ENCODE data around the gene LHFPL2. TPM values are rescaled to one million over a fixed set of nuclear protein-coding genes. Genes with fewer than 3 reads are reported as not detected.

The LHFPL2 gene
- total RNA-seq, 1 donor from 2014 or later: 33.1 TPM

DNA sequence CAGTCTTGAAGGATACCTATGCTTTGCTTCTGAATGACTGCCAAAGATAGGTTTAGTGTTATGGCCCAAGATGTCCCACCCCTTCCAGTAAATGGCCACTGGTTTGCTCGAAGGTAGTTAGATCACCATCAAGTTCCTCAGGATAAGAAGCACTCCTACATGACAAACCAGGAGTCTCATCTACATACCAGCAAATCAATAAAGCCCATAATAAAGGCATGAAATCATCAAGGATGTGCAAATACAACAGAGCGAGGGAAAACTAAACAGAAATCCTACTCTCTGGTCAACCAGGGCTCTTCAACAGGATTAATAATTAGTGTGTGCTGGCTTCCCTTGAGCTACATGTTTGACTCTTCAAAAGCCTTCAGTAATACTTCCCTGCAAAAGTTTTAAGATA, 141.0 kb downstream of the LHFPL2 start:
- Histone ChIP-seq H3K36me3 (ENCODE audit: control insufficient read depth, insufficient read depth, low read length) (no peaks in the 10 kb centered on the region), H3K4me3 (ENCODE audit: low read depth, low read length) (no peak overlapping the region)
- DNase-seq (ENCODE audit: low read depth): no peak

DNA sequence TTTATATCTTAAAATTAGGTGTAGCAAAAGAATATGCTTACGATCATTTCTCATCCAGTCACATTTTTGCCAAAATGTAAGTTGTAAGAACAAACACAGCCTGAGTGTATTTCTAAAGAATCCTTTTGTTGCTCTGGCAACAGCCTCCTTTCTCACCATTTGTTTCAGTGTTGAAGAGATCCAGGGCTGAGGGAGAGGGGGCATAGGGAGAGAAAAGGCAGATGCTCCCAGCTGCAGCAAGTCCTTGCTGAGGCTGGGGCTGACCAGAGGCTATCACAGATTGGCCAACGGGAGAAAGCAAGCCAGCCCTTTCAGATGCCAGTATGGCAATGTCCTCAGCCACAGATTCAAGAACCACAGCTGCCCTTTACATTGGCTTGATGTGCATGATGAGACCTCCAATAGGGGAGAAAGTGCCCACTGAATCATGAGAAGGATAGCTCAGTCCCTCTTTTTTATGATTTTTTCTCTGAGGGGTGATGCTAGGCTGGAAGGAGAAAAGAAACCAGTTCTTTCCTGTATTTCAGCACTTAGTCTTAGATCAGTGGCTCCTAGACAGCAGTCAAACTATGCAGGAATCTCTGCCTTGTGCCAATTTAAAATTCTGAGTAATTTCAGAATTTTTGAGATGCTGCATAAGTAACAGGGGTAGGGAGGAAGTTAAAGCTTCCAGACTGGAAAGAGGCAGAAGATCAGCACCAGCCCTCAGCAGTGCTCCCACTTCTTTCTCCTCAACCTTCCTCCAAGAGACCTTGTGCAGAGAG, 142.1 kb downstream of the LHFPL2 start:
- TF ChIP-seq, protein P1, sequence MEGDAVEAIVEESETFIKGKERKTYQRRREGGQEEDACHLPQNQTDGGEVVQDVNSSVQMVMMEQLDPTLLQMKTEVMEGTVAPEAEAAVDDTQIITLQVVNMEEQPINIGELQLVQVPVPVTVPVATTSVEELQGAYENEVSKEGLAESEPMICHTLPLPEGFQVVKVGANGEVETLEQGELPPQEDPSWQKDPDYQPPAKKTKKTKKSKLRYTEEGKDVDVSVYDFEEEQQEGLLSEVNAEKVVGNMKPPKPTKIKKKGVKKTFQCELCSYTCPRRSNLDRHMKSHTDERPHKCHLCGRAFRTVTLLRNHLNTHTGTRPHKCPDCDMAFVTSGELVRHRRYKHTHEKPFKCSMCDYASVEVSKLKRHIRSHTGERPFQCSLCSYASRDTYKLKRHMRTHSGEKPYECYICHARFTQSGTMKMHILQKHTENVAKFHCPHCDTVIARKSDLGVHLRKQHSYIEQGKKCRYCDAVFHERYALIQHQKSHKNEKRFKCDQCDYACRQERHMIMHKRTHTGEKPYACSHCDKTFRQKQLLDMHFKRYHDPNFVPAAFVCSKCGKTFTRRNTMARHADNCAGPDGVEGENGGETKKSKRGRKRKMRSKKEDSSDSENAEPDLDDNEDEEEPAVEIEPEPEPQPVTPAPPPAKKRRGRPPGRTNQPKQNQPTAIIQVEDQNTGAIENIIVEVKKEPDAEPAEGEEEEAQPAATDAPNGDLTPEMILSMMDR (IDR thresholded peaks at IDR 0.05; ENCODE audit: insufficient read depth, low read length, poor library complexity, severe bottlenecking): no peak
- Histone ChIP-seq H3K27me3 (ENCODE audit: control insufficient read depth, insufficient read depth, low read length) (no peaks in the 10 kb centered on the region), H3K36me3 (ENCODE audit: control insufficient read depth, insufficient read depth, low read length) (no peaks in the 10 kb centered on the region), H3K4me3 (ENCODE audit: low read depth, low read length) (no peak overlapping the region)
- DNase-seq (ENCODE audit: low read depth): no peak

More for the DNA sequence above, 141.0 kb downstream of the LHFPL2 start:
- no peaks in the 10 kb centered on the region for H3K27me3 ChIP-seq (ENCODE audit: control insufficient read depth, insufficient read depth, low read length)
- TF ChIP-seq, protein P1 (IDR thresholded peaks at IDR 0.05; ENCODE audit: insufficient read depth, low read length, poor library complexity, severe bottlenecking): no peak

DNA sequence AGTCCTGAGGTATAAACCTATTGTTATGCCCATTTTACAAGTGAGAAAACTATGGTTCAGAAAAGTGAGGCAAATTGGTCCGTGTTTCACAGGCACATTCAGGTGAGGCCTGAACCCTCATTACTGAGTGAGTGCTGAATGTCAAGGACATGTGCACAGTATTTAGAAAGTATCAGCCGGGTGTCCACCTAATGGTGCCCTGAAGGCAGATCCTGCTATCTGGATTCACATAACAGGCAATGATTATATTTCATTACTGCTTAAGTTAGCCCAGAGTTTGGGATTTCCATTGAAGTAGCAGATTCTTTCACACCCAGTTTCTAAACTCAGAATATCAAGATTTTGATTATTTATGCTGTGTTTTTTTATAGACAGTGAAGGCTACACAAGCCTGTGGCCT, 142.7 kb downstream of the LHFPL2 start:
- DNase-seq (ENCODE audit: low read depth): no peak
- Histone ChIP-seq H3K36me3 (ENCODE audit: control insufficient read depth, insufficient read depth, low read length) (no peaks in the 10 kb centered on the region), H3K27me3 (ENCODE audit: control insufficient read depth, insufficient read depth, low read length) (no peaks in the 10 kb centered on the region), H3K4me3 (ENCODE audit: low read depth, low read length) (no peak overlapping the region)
- TF ChIP-seq, protein P1 (IDR thresholded peaks at IDR 0.05; ENCODE audit: insufficient read depth, low read length, poor library complexity, severe bottlenecking): no peak

DNA sequence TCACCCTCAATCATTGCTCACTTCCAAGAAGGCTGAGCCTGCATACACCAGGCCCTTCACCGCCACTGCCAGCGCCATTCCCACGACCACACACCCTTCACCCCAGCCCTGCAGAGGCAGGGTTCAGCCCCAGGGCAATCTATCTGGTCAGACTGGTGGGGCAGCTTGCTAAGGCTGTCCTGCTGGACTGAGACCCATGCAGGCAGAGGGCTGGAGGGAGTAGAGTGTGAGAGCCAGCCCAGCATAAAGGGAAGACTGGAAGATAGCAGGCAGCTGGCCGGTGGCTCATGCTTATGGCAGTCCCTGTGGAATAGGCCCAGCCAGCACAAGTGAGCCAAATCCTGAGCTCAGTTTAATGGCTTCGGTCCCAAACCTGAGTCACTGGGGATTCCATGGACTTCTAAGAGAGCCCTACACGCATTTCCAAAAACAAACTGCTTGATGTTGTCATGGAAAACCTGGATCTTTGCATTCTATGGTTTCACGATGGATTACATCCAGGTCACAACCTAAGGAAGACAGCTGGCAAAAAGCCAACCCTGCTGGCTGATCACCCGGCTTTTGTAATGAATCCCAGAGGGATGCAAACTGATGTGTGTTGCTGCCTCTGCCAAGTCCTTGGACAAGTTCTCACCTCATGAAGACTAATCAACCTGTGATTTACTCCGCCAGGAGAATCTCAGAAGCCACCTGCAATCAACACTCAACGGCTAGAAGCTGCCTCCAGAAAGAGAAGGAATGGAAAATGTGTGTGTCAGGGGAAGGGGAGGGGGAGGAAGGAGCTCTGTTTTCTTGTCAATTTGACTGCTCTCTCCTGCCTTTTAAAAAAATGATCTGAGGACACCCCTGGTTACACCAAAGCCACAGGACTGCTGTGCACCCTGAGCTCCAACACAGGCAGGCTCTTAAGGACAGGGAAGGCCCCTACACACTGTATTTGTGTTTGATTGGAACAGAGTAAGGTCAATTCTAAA, 143.6 kb downstream of the LHFPL2 start:
- Histone ChIP-seq H3K27me3 (ENCODE audit: control insufficient read depth, insufficient read depth, low read length) (no peaks in the 10 kb centered on the region), H3K4me3 (ENCODE audit: low read depth, low read length) (no peak overlapping the region), H3K36me3 (ENCODE audit: control insufficient read depth, insufficient read depth, low read length) (no peaks in the 10 kb centered on the region)
- TF ChIP-seq, protein P1 (IDR thresholded peaks at IDR 0.05; ENCODE audit: insufficient read depth, low read length, poor library complexity, severe bottlenecking): no peak
- DNase-seq (ENCODE audit: low read depth): peak; percentile 85

DNA sequence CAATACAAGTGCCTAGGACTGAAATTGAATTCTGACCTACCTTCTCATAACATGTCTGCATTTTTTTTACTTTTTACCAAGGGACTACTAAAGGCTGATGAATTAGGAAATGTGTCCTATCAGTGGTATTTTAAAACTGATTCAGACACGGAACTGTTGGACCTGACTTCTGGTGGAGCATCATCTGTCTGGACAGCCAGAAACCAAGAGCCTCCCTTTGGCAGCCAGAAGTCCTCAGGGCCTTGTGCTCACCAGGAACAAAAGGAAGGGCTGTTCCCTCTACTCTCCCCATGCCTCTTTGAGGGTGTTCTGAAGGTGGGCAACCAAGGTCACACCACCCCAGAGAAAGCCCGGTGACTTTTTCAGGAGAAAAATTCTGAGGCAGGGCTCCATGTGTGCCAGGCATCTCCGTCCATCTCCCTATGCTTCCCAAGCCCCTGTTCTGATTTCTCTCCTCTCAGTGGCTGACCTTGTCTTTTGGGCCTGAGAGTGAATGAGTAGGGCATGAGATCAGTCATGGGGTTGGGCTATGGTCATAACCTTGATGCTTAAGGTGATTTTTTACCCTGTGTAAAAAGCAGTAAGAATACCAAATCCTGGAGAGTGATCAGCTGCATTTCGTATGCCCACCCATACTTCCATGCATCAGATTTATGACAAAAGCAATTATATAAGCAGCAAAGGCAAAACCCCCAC, 144.5 kb downstream of the LHFPL2 start:
- no peak for DNase-seq (ENCODE audit: low read depth)
- H3K4me3 ChIP-seq (ENCODE audit: low read depth, low read length): no peak overlapping the region
- no peaks in the 10 kb centered on the region for H3K27me3 ChIP-seq (ENCODE audit: control insufficient read depth, insufficient read depth, low read length)
- H3K36me3 ChIP-seq (ENCODE audit: control insufficient read depth, insufficient read depth, low read length): no peaks in the 10 kb centered on the region
- TF ChIP-seq, protein P1 (IDR thresholded peaks at IDR 0.05; ENCODE audit: insufficient read depth, low read length, poor library complexity, severe bottlenecking): no peak
